Cortex of kidney (tissue), 1 donor: ENCODE results near the gene TGIF1.
"Not testable (repeated sequence)": the region's sequence is repeated elsewhere in the genome, so short reads cannot be mapped to it uniquely, and the experiment has no call there.

Experiments used
- DNase-seq: peaks from one replicate; lab custom pipeline; 2025; lab: John Stamatoyannopoulos, UW

The TGIF1 gene

DNA sequence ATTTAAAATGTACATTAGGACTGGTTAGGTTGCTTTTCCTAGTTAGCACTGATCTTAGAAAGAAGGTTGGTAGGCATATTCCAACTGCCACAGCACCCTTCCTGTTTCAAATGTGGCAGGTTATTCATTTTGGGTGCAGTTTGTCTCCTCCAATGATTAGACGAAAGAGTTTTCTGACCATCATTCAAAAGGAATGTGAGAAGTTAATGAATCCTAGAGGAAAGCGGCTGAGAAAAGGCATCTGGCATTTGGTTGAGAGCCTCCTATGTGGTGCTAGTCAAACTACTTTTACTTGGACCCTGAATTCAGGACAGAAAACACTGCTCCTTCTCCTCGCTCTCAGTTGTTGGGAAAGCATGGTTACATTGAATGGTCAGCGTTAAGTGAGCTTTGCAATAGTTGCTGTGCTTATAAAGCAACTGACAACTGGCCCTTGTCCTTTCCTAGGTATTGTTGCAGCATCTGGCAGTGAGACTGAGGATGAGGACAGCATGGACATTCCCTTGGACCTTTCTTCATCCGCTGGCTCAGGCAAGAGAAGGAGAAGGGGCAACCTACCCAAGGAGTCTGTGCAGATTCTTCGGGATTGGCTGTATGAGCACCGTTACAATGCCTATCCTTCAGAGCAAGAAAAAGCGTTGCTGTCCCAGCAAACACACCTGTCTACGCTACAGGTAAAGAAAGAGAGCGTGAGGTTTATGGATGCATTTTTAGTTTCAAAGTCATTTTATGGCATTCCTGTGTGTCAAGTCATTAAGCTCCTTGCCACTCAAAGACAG is 6.1 kb downstream of the TGIF1 start:
- DNase-seq, result no peak

DNA sequence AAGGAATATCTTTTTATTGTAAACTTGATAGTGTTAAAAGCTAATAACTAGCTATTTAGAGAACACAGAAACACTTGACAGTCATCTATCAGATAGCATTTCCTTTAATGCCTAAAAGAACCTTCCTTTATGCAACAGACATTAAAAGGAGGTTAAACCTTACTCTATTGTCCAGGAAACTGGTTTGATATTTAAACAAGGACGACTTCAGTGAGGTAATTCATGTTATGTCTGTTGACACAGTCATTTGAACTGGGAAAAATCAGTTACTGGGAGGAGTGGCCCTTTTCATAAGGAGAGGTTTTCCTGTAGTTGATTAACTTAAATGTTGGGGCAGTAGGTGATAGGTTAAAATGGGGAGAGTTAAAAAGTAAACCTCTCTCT is 6.7 kb downstream of the TGIF1 start:
- no peak for DNase-seq

DNA sequence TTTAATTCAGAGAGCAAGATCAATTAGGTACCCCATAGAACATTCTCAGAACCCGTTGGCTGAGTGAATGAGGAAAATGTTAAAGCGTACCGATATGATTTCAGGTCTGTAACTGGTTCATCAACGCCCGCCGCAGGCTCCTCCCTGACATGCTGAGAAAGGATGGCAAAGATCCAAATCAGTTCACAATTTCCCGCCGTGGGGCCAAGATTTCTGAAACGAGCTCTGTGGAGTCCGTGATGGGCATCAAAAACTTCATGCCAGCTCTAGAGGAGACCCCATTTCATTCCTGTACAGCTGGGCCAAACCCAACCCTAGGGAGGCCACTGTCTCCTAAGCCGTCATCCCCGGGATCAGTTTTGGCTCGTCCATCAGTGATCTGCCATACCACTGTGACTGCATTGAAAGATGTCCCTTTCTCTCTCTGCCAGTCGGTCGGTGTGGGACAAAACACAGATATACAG is 7.3 kb downstream of the TGIF1 start:
- DNase-seq, result no peak

DNA sequence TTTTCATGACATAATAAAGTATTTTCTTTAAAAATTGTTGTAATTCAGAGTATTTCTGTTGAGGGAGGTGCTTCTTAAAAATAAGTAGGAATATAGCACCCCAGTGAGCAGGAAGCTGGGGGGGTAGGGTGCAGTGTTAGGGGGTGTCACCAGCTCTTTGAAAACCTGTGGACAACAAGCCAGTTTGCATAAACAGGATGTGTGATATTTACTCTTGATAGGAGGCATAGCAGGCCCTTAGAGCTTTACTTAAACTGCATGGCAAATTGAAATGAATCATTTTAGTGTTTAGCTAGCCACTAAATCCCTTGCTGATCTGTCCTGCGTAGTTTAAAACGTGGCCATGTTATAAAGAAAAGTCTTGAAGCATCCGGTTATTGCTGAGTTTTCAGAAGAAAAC is 8.4 kb downstream of the TGIF1 start:
- DNase-seq, result no peak

DNA sequence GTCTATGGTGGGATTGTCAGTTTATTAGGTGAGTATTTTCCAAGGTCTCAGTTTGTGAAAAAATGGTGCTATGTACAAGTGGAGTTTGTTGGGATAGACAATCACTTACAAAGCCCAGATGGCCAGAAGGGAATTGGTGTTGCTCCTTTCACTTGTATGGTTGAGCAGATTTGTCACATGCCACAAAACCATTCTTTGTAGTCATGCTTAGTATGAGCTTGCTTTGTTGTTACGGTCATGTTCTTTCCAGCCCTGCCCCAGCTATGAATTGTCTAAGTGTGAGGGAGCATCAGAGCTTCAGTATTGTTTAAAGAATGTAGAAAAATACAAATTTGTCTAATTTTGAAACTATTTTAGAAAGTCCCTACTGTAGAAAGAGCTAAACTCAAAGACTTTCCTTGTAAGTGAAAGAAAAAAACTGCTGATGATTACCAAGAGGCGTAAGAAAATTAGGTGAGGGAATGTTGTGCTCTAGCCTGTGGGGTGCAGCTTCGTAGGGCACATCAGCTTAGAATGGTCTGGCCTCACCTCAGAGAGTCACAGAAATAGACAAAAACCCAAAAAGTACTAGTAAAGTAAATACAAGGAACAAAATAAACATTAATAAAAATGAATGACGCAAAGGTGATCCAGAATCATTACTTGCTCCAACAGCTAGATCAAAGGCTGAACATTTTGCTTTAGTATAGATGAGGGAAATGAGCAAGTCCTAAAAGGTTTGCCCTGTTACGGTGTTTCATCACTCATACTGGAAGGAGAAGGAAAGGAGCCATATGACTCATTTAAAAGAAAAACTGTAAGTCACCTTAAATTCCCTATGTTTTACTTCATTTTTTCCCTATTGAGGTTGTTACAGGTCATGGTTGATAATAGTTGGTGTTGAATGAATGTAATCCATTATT is 9.2 kb downstream of the TGIF1 start:
- DNase-seq, result no peak

DNA sequence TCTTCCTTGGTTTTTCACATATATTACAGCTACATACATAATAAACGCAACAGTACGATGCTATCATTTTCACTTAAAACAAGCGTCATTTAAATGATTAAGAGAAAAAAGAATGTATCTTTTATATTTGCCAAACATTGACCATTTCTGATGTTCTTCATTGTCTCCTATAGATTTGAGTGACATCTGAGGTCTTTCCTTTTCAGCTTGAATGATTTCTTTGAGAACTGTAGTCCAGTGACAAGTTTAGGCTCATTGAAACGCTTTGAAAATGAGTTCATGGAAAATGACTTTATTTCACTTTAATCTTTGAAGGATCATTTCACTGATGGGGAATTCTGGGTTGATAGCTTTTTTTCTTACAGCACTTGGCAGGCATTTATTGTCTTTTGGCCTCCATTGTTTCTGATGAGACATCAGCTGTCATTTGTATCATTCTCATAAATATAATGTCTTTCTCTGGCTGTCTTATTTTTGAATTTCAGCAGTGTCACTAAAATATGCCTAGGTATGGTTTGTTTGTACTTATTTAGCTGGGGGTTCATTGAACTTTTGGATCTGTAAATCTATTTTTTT is 10.9 kb downstream of the TGIF1 start:
- no peak for DNase-seq

DNA sequence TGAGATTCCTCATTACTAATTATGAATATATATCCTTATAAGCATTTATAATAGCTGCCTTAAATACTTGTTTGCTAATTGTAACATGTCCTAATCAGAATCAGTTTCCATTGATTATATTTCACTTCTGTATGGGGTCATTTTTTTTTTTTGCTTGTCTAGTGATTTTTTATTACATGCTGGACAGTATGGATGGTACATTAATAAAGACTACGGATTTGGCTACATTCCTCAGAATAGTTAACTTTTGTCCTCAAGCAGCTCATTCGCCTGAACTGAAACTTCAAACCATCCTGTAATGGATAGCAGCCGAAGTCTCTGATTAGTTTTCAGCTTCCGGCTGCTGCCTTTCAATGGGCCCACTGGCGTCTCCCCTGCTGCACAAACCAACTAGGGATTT is 11.7 kb downstream of the TGIF1 start:
- no peak for DNase-seq

DNA sequence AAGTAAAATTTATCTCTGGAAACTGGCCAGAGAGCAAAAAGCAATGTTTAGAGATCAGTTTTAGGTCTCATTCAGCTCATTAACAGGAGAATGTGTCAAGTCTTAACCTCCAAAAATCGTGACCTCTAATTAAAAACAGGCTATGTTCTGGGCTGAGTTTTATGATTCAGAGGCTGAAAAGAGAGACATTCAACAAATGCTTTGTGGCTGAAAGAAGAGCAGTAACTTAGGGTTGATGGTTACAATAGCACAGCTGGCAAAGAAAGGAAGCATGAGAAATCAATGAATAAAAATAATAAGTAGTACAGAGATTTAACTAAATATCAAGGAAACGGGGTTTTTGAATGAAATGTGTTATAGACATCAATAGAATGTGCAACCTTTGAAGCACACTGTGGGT is 13.1 kb downstream of the TGIF1 start:
- DNase-seq, result no peak

DNA sequence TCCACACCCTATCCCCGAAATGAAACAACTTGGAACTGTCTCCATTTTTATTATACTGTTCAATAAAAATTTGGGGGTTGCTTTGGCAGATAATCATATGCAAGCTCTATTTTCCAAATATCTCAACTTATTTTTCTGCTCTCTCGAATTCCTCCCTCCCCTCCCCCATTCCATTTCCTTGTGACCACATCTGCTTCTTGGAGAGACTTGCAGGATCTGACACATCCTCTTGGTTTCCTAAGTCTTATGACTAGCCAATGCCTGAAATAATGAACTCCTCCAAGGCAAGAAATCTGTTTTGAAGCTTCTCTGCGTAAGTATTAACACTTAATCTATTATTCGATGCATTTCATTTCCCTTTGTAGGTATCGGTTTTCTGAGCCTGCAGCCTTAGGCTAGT is 16.1 kb downstream of the TGIF1 start:
- no peak for DNase-seq

DNA sequence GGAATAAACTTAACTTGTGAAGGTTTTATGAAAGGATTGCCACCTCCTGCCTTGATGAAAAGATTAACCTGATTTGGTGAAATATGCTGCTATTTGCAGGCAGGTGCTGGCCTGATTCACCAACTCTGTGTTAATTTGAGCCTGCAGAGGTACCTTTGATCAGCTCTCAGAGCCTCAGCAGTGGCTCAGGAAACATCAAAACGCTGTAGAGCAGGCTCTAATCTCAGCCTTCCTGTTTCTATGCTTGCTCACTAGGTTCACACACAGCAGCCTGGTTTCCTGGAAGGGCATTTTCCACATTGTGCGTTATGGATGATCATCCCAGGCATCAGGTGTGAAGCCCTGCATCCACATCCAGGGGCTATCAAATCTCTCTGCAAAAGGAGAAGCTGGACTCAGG is 16.9 kb downstream of the TGIF1 start:
- DNase-seq, result no peak

DNA sequence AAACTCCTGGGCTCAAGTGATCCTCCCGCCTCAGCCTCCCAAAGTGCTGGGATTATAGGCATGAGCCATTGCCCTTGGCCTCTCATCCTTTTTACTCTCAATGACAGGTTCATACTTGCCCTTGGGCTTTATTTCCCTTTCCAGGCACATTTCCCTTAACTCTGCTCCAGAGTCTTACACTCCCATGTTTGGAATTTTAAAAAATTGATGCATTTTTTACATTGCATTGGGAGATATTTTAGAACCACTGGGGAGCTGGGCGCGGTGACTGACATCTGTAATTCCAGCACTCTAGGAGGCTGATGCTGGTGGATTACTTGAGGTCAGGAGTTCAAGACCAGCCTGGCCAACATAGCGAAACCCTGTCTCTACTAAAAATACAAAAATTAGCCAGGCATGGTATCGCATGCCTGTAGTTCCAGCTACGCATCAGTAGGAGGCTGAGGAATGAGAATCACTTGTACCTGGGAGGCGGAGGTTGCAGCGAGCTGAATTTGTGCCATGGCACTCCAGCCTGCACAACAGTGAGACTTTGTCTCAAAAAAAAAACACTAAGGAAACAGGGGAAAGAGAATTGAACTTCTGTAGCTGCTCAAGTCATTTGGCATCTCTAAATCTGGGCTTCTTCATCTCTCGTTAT is 18.2 kb downstream of the TGIF1 start:
- DNase-seq, result no peak

DNA sequence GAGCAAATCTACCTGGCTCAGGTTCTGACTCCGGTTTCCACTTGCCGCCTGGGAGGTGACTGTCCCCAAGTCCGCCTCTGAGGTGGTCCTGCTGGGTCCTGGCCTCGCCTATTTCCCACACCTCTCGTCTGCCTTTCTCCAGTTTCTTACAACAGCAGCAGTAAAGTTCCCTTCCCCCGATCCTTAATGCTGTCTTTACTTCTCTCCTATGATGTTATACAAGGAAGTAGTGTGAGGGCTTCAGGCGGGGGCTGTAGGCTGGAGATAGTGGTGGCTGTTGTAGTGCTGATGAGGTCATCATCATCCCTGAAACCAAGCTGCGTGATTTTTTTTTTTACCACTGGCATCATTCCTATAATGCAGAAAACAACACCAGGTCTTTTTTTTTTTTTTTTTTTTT is 18.9 kb downstream of the TGIF1 start:
- DNase-seq, result no peak

DNA sequence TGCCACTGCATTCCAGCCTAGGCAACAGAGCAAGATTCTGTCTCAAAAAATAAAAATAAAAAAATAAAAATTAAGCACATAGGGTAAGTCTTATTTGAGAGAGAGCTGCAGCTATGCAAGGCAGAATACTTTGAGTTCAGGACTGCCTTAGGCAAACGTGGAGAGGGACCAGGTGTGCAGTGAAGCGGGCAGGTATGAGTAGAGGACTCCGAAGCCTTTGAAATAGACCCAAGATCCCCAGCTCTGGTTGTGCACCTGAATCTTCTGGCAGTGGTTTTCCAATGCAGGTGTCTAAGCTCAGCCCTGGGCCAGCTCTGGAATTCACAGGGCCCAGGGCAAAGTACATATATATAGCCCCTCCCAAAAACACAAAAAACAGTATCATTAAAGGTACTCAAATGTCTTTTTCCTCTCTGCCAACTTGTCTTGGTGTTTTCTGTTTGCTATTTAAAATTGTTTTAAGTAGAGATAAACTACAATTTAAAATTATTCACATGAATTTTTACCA is 21.2 kb downstream of the TGIF1 start:
- no peak for DNase-seq

DNA sequence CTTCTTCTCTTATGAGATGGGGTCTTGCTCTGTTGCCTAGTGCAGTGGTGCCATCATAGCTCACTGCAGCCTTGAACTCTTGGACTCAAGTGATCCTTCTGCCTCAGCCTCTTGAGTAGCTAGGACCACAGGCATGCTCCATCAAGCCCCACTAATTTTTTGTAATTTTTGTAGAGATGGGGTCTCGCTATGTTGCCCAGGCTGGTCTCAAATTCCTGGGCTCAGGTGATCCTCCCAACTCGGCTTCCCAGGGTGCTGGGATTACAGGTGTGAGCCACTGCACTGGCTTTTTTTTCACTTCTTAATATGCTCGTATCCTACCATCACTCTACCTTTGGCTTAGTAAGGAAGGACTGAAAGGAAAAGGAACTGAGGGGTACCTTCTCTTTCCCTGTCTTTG is 22.1 kb downstream of the TGIF1 start:
- not testable (repeated sequence) for DNase-seq

DNA sequence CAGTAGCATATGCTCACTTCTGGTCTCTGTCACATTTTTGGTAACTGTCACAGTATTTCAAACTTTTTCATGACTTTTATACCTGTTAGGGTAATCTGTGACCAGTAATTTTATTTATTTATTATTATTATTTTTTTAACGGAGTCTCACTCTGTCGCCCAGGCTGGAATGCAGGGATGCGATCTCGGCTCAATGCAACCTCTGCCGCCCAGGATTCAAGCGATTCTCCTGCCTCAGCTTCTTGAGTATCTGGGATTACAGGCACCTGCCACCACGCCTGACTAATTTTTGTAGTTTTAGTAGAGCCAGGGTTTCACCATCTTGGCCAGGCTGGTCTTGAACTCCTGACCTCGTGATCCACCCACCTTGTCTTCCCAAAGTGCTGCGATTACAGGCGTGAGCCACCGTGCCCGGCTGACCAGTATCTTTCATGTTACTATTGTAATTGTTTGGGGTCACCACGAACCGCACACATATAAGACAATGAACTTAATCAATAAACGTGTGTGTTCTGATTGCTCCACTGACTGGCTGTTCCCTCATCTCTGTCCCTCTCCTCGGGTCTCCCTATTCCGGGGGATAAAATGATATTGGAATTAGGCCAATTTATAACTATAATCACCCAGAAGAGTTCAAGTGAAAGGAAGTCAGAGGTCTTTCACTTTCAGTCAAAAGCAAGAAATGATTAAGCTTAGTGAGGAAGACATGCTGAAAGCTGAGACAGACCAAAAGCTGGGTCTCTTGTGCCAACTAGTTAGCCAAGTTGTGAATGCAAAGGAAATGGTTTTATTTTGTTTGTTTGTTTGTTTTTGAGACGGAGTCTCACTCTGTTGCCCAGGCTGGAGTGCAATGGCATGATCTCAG is 22.9 kb downstream of the TGIF1 start:
- DNase-seq, result no peak

DNA sequence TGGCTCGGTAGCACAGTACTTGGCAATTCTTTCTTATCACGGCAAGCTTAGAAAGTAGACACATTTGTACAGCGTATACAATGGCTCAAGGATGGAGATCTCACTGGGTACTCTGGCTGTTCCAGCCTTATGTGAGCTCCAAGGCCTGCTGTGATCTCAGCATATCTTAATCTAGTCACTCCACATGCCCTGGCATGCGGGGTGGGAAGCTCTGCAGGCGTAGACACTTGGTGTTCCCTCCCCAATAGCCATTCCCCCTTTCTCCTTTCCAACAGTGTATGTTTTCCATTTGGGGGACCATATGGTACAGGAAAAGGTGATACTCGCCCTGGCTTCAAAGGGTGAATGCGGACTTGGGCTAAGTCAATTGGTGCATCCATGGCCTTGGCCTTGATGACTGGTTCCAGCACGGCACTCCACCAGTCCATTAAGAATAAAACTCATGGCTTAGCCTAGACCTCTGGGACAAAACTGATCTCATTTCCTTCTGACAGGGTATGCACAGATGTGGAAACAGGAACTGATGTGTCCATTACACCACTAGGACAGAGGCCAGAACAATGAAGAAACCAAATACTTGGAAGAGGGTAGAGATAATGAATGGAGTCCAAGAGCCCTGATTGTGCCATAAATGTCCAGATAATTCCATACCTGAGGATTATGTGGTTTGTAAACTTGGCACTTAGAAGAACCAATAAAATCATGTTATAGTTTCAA is 28.4 kb downstream of the TGIF1 start:
- no peak for DNase-seq

DNA sequence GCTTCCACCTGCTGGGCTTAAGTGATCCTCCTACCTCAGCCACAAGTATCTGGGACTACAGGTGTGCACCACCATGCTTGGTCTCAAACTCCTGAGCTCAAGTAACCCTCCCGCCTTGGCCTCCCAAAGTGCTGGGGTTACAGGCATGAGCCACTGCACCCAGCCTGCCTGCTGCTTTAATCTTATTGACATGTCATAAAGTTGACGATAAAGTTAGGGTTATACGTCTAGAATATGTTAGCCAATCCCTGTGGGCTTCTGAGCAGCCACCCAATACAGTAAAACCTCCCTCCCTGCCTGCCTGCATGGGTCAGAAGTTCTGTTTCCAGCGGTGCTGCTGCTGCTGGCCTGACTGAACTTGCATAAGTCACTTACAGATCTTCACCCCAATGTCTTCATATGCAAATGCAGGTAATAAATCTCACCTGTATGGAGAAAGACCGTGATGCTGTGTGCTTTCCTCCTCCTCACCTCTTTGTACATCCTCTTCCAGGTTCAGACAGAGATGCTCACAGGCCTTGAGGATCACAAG is 30.1 kb downstream of the TGIF1 start:
- no peak for DNase-seq

DNA sequence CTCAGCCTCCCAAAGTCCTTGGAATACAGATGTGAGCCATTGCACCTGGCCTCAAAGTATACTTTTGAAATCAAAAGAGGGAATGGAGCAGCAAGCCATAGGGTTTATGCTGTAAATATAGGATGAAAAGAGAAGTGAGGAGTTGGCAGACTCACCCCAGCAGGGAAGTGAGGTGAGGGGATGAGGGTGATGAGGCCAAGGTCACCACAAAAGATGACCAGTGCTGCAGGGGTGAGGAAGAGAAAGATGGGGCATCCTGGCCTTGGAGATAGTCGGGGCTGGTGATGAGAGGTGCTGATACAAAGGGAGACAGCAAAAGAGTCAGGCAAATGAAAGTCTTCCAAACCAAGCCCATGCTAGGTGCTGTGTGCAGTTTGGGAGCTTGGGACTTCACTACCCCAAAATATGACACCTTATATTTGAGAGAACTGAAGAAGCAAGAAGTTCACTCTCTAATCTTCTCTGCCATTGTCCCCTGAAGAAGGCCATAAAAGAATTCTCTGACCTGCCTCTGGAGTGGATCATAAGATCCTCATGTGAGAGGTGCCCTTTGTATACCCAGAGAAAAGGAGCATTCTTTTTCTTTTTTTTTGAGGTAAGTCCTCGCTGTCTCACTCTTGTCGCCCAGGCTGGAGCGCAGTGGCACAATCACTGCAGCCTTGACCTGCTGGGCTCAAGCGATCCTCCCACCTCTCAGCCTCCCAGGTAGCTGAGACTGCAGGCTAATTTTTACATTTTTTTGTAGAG is 31.0 kb downstream of the TGIF1 start:
- no peak for DNase-seq

DNA sequence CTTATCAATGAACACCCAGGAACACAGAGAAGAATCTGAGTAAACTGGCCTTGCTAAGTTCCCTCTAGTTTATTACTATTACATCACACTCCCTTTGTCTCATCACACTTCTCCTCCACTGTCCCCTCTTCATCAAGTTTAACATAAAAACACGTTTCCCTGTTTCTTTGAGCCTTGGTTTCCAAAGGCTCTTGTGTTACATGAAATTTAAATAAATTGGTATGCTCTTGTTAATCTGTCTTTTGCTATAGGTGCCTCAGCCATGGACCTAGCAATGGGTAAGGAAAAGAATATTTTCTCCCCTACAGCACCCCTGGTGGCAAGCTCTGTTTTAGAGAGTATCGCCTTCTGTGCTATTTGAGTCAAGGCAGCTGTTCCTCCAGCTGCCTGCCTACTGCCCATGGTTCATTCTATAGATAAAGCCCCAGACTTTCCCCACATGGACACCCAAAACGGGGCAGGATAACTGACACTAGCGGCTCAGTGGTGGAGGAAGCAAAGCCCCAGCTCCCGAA is 31.8 kb downstream of the TGIF1 start:
- DNase-seq, result no peak
